WTC11 (cell line): Measurements from ENCODE around the gene OR2F1. TPM values are rescaled to one million over a fixed set of nuclear protein-coding genes. Genes with fewer than 3 reads are reported as not detected.

Experiments
- ATAC-seq: fragments of 200-7000 bp; cut with Tn5 transposase; 2 replicates; pipeline ENCODE4 v1.10.0; 2021; ENCODE audit warnings: mild to moderate bottlenecking, moderate library complexity
- CTCF ChIA-PET: fragments of 300-600 bp; sonication (Branson Sonifier 250); formaldehyde crosslinking; loops from one replicate; lab custom pipeline; 2021; ENCODE audit warnings: antibody characterized with exemption; lab: Charles Lee
- POLR2A ChIA-PET: fragments of 350-600 bp; sonication (Branson Sonifier 250); formaldehyde crosslinking; loops from one replicate; lab custom pipeline; 2021; ENCODE audit warnings: antibody characterized with exemption; lab: Charles Lee
- DNase-seq: peaks from one replicate; pipeline ENCODE4 v3.0.0; 2021; ENCODE audit warnings: low spot score
- H3K27ac Mint-ChIP-seq: 2 replicates; pipeline ENCODE4 v1.8.0; 2021; ENCODE audit warnings: mixed read lengths
- H3K27me3 Mint-ChIP-seq: 2 replicates; pipeline ENCODE4 v1.8.0; 2021; ENCODE audit warnings: low read depth, mild to moderate bottlenecking, moderate library complexity, mixed read lengths
- H3K36me3 Mint-ChIP-seq: 2 replicates; pipeline ENCODE4 v1.8.0; 2021; ENCODE audit warnings: mixed read lengths
- H3K4me1 Mint-ChIP-seq: 2 replicates; pipeline ENCODE4 v1.8.0; 2022; ENCODE audit warnings: mixed read lengths
- H3K4me3 Mint-ChIP-seq: 2 replicates; pipeline ENCODE4 v1.8.0; 2021; ENCODE audit warnings: mild to moderate bottlenecking, moderate library complexity, mixed read lengths
- H3K9me3 Mint-ChIP-seq: 2 replicates; pipeline ENCODE4 v1.8.0; 2021; ENCODE audit warnings: mixed read lengths
- CREM ChIP-seq: sonication (generic); formaldehyde crosslinking; IDR thresholded peaks from 2 replicates; pipeline ENCODE4 v1.8.1; 2022; ENCODE audit warnings: mild to moderate bottlenecking, missing genetic modification reagents, moderate library complexity
- EMX1 ChIP-seq: fragments of 250-450 bp; sonication (Bioruptor Pico); IDR thresholded peaks from 2 replicates; pipeline ENCODE4 v1.8.0; 2021; ENCODE audit warnings: mild to moderate bottlenecking
- FOXK1 ChIP-seq: sonication (generic); formaldehyde crosslinking; IDR thresholded peaks from 2 replicates; pipeline ENCODE4 v1.8.0; 2022; ENCODE audit warnings: mild to moderate bottlenecking, moderate library complexity, missing genetic modification reagents
- GABPB1 ChIP-seq: sonication (generic); formaldehyde crosslinking; IDR thresholded peaks from 2 replicates; pipeline ENCODE4 v1.8.1; 2023; ENCODE audit warnings: mild to moderate bottlenecking, missing genetic modification reagents
- SMAD4 ChIP-seq: sonication (generic); formaldehyde crosslinking; IDR thresholded peaks from 2 replicates; pipeline ENCODE4 v1.8.0; 2022; ENCODE audit warnings: mild to moderate bottlenecking, missing genetic modification reagents
- TEAD1 ChIP-seq: sonication (generic); formaldehyde crosslinking; IDR thresholded peaks from 2 replicates; pipeline ENCODE4 v1.8.0; 2022; ENCODE audit warnings: mild to moderate bottlenecking, missing genetic modification reagents
- USF1 ChIP-seq: sonication (generic); formaldehyde crosslinking; IDR thresholded peaks from 2 replicates; pipeline ENCODE4 v1.8.0; 2022; ENCODE audit warnings: mild to moderate bottlenecking, missing genetic modification reagents
- ZNF671 ChIP-seq: fragments of 250-450 bp; sonication (Bioruptor Pico); IDR thresholded peaks from 2 replicates; pipeline ENCODE4 v1.8.0; 2021; ENCODE audit warnings: mild to moderate bottlenecking
- total RNA-seq: library from RNA; stranded (reverse); gene quantifications from 3 replicates; pipeline ENCODE4 v1.2.3, GENCODE V29; 2021
- TF ChIP-seq, protein P1 (sequence below): sonication (generic); formaldehyde crosslinking; IDR thresholded peaks from 2 replicates; pipeline ENCODE4 v1.8.0; 2023; ENCODE audit warnings: mild to moderate bottlenecking, missing genetic modification reagents
- TF ChIP-seq, protein P2 (sequence below): fragments of 200-600 bp; IDR thresholded peaks from 2 replicates; pipeline ENCODE4 v1.8.0; 2022; ENCODE audit warnings: antibody characterized with exemption
- TF ChIP-seq, protein P3 (sequence below): sonication (generic); formaldehyde crosslinking; IDR thresholded peaks from 2 replicates; pipeline ENCODE4 v1.8.1; 2022; ENCODE audit warnings: mild to moderate bottlenecking, moderate library complexity, missing genetic modification reagents
- TF ChIP-seq, protein P4 (sequence below): fragments of 250-450 bp; sonication (Bioruptor Pico); IDR thresholded peaks from 2 replicates; pipeline ENCODE4 v1.9.0; 2021; ENCODE audit warnings: mild to moderate bottlenecking
- TF ChIP-seq, protein P5 (sequence below): sonication (generic); formaldehyde crosslinking; conservative IDR thresholded peaks from 2 replicates; pipeline ENCODE4 v1.8.1; 2023; ENCODE audit warnings: mild to moderate bottlenecking, low read depth, missing genetic modification reagents, moderate library complexity
- TF ChIP-seq, protein P6 (sequence below): fragments of 250-450 bp; sonication (Bioruptor Pico); conservative IDR thresholded peaks from 2 replicates; pipeline ENCODE4 v1.9.0; 2021; ENCODE audit warnings: mild to moderate bottlenecking
- TF ChIP-seq, protein P7 (sequence below): fragments of 250-450 bp; sonication (Bioruptor Pico); IDR thresholded peaks from 2 replicates; pipeline ENCODE4 v1.8.0; 2021; ENCODE audit warnings: mild to moderate bottlenecking

Gene OR2F1
- total RNA-seq, 1 experiment from 2014 or later = not detected

- TF ChIP-seq, protein P1, sequence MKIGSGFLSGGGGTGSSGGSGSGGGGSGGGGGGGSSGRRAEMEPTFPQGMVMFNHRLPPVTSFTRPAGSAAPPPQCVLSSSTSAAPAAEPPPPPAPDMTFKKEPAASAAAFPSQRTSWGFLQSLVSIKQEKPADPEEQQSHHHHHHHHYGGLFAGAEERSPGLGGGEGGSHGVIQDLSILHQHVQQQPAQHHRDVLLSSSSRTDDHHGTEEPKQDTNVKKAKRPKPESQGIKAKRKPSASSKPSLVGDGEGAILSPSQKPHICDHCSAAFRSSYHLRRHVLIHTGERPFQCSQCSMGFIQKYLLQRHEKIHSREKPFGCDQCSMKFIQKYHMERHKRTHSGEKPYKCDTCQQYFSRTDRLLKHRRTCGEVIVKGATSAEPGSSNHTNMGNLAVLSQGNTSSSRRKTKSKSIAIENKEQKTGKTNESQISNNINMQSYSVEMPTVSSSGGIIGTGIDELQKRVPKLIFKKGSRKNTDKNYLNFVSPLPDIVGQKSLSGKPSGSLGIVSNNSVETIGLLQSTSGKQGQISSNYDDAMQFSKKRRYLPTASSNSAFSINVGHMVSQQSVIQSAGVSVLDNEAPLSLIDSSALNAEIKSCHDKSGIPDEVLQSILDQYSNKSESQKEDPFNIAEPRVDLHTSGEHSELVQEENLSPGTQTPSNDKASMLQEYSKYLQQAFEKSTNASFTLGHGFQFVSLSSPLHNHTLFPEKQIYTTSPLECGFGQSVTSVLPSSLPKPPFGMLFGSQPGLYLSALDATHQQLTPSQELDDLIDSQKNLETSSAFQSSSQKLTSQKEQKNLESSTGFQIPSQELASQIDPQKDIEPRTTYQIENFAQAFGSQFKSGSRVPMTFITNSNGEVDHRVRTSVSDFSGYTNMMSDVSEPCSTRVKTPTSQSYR (CRISPR knock-in tag) = no peak
- TF ChIP-seq, protein P2, sequence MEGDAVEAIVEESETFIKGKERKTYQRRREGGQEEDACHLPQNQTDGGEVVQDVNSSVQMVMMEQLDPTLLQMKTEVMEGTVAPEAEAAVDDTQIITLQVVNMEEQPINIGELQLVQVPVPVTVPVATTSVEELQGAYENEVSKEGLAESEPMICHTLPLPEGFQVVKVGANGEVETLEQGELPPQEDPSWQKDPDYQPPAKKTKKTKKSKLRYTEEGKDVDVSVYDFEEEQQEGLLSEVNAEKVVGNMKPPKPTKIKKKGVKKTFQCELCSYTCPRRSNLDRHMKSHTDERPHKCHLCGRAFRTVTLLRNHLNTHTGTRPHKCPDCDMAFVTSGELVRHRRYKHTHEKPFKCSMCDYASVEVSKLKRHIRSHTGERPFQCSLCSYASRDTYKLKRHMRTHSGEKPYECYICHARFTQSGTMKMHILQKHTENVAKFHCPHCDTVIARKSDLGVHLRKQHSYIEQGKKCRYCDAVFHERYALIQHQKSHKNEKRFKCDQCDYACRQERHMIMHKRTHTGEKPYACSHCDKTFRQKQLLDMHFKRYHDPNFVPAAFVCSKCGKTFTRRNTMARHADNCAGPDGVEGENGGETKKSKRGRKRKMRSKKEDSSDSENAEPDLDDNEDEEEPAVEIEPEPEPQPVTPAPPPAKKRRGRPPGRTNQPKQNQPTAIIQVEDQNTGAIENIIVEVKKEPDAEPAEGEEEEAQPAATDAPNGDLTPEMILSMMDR = no peak
- TF ChIP-seq TEAD1 (no peak), FOXK1 (no peak)
- TF ChIP-seq, protein P3, sequence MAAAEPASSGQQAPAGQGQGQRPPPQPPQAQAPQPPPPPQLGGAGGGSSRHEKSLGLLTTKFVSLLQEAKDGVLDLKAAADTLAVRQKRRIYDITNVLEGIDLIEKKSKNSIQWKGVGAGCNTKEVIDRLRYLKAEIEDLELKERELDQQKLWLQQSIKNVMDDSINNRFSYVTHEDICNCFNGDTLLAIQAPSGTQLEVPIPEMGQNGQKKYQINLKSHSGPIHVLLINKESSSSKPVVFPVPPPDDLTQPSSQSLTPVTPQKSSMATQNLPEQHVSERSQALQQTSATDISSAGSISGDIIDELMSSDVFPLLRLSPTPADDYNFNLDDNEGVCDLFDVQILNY = no peak
Measured at GRCh38 chr7:143979359-143979758, 24.7 kb downstream of the OR2F1 start (continued).

DNA sequence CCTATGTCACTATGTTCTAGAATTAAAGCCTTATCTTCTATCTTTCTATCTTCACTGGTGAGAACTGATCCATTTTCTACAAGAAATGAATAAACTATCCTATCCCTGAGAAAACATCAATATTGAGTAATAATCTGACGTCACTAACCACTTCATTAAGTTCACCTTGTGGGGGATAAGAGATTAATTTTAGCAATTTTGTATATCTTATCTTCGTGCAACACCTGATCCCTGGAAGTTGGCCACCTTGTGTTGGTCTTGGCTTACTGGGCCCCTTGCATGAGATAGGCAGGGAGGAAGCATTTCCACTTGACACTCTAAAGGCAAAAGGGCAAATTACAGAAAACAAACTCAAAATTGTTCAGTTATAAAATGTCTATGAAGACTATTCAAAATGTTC, 25.4 kb downstream of the OR2F1 start:
- ATAC-seq = no peak

DNA sequence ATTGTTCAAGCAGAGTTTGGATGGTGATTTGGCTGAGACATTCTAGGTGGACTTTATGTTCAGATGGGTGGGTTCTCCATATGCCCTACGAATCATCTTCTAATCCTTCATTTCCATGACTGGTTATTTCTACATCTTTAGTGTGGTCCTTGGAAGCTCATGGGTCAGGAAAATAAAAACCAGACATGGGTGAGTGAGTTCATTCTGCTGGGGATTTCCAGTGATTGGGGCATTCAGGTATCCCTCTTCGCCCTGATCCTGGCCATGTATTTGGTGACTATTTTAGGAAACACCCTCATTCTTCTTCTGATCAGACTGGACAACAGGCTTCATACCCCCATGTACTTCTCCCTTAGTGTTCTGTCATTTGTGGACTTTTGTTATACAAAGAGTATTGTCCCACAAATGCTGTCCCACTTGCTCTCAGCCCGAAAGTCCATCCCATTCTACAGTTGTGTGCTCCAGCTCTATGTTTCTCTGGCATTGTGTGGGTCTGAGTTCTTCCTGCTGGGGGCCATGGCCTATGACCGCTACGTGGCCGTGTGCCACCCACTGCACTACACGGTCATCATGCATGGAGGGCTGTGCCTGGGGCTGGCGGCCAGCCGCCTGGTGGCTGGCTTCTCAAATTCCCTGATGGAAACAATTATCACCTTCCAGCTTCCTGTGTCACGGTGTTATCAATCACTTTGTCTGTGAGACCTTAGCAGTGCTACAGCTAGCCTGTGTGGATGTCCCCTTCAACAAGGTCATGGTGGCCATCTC, 26.3 kb downstream of the OR2F1 start:
- no peak for ATAC-seq
- no peak overlapping the region for H3K27ac Mint-ChIP-seq
- H3K9me3 Mint-ChIP-seq = peaks cover 5% of the 10 kb centered on the region; the same call in 1 of the 2 replicates
- H3K27me3 Mint-ChIP-seq = no peaks in the 10 kb centered on the region; the same call in 1 of the 2 replicates
- no peak overlapping the region for H3K4me3 Mint-ChIP-seq
- ChIA-PET POLR2A (no interaction called here), CTCF (no interaction called here)
- DNase-seq = no peak
- no peaks in the 10 kb centered on the region for H3K36me3 Mint-ChIP-seq
- H3K4me1 Mint-ChIP-seq = no peaks in the 10 kb centered on the region
- TF ChIP-seq, protein P4, sequence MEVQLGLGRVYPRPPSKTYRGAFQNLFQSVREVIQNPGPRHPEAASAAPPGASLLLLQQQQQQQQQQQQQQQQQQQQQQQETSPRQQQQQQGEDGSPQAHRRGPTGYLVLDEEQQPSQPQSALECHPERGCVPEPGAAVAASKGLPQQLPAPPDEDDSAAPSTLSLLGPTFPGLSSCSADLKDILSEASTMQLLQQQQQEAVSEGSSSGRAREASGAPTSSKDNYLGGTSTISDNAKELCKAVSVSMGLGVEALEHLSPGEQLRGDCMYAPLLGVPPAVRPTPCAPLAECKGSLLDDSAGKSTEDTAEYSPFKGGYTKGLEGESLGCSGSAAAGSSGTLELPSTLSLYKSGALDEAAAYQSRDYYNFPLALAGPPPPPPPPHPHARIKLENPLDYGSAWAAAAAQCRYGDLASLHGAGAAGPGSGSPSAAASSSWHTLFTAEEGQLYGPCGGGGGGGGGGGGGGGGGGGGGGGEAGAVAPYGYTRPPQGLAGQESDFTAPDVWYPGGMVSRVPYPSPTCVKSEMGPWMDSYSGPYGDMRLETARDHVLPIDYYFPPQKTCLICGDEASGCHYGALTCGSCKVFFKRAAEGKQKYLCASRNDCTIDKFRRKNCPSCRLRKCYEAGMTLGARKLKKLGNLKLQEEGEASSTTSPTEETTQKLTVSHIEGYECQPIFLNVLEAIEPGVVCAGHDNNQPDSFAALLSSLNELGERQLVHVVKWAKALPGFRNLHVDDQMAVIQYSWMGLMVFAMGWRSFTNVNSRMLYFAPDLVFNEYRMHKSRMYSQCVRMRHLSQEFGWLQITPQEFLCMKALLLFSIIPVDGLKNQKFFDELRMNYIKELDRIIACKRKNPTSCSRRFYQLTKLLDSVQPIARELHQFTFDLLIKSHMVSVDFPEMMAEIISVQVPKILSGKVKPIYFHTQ (CRISPR knock-in tag) = no peak
- TF ChIP-seq, protein P3 = no peak
- TF ChIP-seq GABPB1 (CRISPR knock-in tag) (no peak), EMX1 (CRISPR knock-in tag) (no peak), USF1 (no peak), CREM (CRISPR knock-in tag) (no peak)
- TF ChIP-seq, protein P5, sequence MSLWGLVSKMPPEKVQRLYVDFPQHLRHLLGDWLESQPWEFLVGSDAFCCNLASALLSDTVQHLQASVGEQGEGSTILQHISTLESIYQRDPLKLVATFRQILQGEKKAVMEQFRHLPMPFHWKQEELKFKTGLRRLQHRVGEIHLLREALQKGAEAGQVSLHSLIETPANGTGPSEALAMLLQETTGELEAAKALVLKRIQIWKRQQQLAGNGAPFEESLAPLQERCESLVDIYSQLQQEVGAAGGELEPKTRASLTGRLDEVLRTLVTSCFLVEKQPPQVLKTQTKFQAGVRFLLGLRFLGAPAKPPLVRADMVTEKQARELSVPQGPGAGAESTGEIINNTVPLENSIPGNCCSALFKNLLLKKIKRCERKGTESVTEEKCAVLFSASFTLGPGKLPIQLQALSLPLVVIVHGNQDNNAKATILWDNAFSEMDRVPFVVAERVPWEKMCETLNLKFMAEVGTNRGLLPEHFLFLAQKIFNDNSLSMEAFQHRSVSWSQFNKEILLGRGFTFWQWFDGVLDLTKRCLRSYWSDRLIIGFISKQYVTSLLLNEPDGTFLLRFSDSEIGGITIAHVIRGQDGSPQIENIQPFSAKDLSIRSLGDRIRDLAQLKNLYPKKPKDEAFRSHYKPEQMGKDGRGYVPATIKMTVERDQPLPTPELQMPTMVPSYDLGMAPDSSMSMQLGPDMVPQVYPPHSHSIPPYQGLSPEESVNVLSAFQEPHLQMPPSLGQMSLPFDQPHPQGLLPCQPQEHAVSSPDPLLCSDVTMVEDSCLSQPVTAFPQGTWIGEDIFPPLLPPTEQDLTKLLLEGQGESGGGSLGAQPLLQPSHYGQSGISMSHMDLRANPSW (CRISPR knock-in tag) = no peak
- TF ChIP-seq, protein P6, sequence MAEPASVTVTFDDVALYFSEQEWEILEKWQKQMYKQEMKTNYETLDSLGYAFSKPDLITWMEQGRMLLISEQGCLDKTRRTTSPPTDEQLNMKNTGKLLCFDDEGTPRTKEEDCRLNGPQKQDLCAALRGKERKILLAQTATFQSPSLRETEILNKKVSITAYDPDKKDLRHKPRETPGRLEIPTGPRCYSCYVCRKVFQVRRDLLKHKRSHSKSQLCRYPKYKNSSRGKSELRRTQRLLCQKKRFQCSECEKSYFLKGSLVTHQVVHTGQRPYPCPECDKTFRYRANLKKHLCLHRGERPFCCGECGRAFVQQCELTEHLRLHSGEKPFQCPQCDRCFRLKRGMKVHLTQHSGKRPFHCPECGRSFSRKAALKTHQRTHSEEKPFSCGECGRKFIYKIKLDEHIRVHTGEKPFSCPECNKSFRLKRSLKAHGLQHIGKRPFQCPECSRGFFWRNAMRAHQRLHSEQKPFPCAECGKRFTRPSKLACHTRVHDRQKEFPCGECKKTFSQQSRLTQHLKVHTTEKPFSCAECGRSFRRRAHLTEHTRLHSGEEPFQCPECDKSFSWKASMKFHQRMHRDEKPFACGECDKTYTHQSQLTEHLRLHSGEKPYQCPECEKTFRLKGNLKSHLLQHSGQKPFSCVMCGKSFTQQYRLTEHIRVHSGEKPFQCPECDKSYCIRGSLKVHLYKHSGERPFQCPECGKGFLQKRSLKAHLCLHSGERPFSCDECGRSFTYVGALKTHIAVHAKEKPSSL (CRISPR knock-in tag) = no peak

More for the DNA sequence above, 25.4 kb downstream of the OR2F1 start:
- Mint-ChIP-seq H3K4me3 (no peak overlapping the region), H3K27ac (no peak overlapping the region)
- TF ChIP-seq SMAD4 (no peak), ZNF671 (CRISPR knock-in tag) (no peak)
- TF ChIP-seq, protein P7, sequence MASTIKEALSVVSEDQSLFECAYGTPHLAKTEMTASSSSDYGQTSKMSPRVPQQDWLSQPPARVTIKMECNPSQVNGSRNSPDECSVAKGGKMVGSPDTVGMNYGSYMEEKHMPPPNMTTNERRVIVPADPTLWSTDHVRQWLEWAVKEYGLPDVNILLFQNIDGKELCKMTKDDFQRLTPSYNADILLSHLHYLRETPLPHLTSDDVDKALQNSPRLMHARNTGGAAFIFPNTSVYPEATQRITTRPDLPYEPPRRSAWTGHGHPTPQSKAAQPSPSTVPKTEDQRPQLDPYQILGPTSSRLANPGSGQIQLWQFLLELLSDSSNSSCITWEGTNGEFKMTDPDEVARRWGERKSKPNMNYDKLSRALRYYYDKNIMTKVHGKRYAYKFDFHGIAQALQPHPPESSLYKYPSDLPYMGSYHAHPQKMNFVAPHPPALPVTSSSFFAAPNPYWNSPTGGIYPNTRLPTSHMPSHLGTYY = no peak
- TF ChIP-seq, all 79 proteins: peak for 0
- H3K4me1 Mint-ChIP-seq = no peaks in the 10 kb centered on the region
- CTCF ChIA-PET = no interaction called here
- no peaks in the 10 kb centered on the region for H3K9me3 Mint-ChIP-seq
- no peak for DNase-seq
- no peaks in the 10 kb centered on the region; the same call in 1 of the 2 replicates for H3K27me3 Mint-ChIP-seq
- POLR2A ChIA-PET = no interaction called here
- no peaks in the 10 kb centered on the region for H3K36me3 Mint-ChIP-seq
